Lower lobe of right lung (tissue), 2 donors: ENCODE data around the gene GNAT3. TPM values are rescaled to one million over a fixed set of nuclear protein-coding genes. Genes with fewer than 3 reads are reported as not detected.

Source experiments
- ATAC-seq, 2 donors: fragments of 200-7000 bp; cut with Tn5 transposase; one replicate each; pipeline ENCODE4 v1.9.1; 2020 to 2022; ENCODE audit warnings: mild to moderate bottlenecking in 2 of 2, moderate library complexity in 2 of 2
- DNase-seq: peaks from one replicate; pipeline ENCODE4 v3.0.0-alpha.2; 2020
- H3K27ac ChIP-seq: fragments of 200-600 bp; one replicate; pipeline ENCODE4 v1.8.0; 2022
- H3K27me3 ChIP-seq: fragments of 200-600 bp; one replicate; pipeline ENCODE4 v1.8.0; 2022; ENCODE audit warnings: low read depth
- H3K36me3 ChIP-seq: fragments of 200-600 bp; one replicate; pipeline ENCODE4 v1.8.0; 2022; ENCODE audit warnings: mild to moderate bottlenecking
- H3K4me1 ChIP-seq: fragments of 200-600 bp; one replicate; pipeline ENCODE4 v1.8.0; 2022
- H3K4me3 ChIP-seq: fragments of 200-600 bp; one replicate; pipeline ENCODE4 v1.8.0; 2022; ENCODE audit warnings: mild to moderate bottlenecking
- H3K9me3 ChIP-seq: fragments of 200-600 bp; one replicate; pipeline ENCODE4 v1.8.0; 2022
- intact Hi-C: fragments of 100-400 bp; cut with DNase I; formaldehyde crosslinking; loops from one replicate; pipeline ENCODE4 v1.11.0; 2022
- total RNA-seq: library from RNA; stranded (reverse); fragmentation: NEBNext Ultra II Directional; extraction: Animal tissue kit (Norgen Biotek cat#: 25700); gene quantifications from one replicate; pipeline ENCODE4 v1.2.1, GENCODE V29; 2021
- TF ChIP-seq, protein P1 (sequence below): fragments of 200-600 bp; IDR thresholded peaks from one replicate; pipeline ENCODE4 v1.8.0; 2022; ENCODE audit warnings: antibody characterized with exemption, mild to moderate bottlenecking
- donor health status: DM: no; HTN: yes; CAD: no; lungs with severe emphysema.

GNAT3 gene
- total RNA-seq, 1 donor from 2014 or later, result not detected

DNA sequence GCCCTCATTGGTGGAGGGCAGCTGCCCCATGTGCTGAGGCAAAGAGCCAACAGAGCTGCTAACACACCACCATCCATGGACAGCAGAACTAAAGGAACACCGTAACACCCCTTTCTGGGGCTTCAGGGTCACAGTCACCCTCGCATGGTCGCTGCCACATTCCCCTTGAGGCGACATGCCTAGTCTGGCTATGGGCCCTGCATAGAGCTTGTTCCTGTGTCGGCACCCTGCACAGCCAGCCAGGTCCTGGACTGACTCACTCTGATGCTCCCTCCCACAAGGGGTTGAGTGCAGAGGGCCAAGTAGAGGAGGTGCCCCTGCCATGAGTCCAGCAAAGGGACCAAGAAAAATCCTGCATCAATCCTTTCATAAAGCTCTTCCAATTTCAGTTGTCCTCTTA is 77.8 kb downstream of the GNAT3 start:
- H3K27me3 ChIP-seq, result no peaks in the 10 kb centered on the region
- TF ChIP-seq, protein P1, sequence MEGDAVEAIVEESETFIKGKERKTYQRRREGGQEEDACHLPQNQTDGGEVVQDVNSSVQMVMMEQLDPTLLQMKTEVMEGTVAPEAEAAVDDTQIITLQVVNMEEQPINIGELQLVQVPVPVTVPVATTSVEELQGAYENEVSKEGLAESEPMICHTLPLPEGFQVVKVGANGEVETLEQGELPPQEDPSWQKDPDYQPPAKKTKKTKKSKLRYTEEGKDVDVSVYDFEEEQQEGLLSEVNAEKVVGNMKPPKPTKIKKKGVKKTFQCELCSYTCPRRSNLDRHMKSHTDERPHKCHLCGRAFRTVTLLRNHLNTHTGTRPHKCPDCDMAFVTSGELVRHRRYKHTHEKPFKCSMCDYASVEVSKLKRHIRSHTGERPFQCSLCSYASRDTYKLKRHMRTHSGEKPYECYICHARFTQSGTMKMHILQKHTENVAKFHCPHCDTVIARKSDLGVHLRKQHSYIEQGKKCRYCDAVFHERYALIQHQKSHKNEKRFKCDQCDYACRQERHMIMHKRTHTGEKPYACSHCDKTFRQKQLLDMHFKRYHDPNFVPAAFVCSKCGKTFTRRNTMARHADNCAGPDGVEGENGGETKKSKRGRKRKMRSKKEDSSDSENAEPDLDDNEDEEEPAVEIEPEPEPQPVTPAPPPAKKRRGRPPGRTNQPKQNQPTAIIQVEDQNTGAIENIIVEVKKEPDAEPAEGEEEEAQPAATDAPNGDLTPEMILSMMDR, result no peak
- no peaks in the 10 kb centered on the region for H3K36me3 ChIP-seq
- ATAC-seq (no peak), DNase-seq (no peak)
- no peaks in the 10 kb centered on the region for H3K9me3 ChIP-seq
- no peaks in the 10 kb centered on the region for H3K4me1 ChIP-seq
- no peak overlapping the region for H3K27ac ChIP-seq
- H3K4me3 ChIP-seq, result no peak overlapping the region
- intact Hi-C loops, result no loop called here

DNA sequence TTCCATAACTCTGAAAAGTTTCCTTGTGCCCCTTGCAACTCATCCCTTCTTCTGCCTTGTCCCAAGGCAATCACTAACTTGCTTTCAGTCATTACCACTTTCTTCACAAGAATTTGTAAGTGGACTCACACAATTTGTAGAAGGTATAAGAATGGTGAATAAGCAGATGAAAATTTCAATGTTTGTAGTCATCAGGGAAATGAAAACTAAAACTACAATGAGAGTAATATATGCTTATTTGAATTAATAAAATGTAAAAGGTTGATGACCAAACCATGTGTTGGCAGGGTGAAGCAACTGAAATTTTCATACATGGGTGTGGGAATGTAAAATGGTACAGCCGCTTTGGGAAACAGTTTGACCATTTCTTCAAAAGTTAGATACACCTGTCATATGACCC is 79.7 kb downstream of the GNAT3 start:
- Histone ChIP-seq H3K27me3 (no peaks in the 10 kb centered on the region), H3K9me3 (no peaks in the 10 kb centered on the region), H3K27ac (no peak overlapping the region), H3K4me3 (no peak overlapping the region), H3K36me3 (no peaks in the 10 kb centered on the region), H3K4me1 (no peaks in the 10 kb centered on the region)
- ATAC-seq (no peak), DNase-seq (no peak)
- intact Hi-C loops, result no loop called here
- TF ChIP-seq, protein P1, result no peak

DNA sequence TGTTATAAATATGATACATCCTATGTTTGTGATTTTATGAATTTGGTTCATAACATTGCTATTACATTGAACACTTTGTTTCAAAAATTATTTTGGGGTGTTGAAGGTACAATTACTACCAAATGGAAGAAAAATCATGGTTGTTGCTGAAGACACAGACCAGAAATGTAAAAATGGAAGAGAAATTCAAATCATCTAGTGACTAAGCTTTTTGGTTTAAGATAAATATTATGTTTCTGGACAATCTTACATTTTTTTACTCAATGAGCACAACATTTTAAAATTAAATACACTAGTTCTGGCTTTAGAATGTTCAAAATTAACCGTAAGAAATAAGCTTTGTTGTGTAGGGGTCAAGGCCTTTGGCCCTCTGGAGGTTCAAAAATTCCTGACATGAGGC is 82.7 kb downstream of the GNAT3 start:
- TF ChIP-seq, protein P1, result no peak
- intact Hi-C loops, result loop anchor here (5.0 kb wide), 1 partner anchor 228 kb away; no protein-coding TSS in a partner anchor

DNA sequence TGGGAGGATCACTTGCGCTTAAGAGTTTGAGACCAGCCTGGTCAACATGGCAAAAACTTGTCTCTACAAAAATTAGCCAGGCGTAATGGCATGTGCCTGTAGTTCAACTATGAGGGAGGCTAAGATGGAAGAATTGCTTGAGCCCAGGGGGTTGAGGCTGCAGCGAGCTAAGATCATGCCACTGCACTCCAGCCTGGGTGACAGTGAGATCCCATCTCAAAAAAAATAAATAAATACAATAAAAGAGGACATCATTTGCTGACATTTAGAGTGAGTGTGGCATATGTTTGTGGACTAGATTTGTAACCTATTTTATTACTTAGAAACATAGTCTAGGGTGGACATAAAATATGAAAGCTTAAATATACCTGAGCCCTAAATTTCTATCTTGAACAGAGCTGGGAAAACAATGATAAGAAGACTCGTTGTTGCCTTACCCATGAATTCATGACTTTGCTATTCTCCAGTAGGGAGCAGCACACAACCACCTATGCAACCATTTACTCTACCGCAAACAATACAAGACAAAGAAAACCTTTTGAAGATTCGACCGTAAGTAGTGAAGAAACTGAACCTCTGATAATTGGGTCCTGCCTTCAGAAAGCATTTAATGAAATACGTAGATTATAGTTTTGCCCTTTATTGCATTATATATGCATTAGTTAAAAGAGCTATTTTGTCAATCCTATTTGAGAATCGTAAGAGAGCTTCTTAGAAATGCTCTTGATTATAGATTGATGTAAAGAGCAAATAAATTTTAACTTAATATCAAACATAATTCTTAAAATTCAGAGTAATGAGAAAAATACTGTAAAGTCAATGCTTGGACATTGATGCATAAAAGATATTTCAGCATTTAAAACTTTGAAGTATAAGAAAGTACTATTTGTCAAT is 83.5 kb downstream of the GNAT3 start:
- ATAC-seq, result peak; percentile 70 to 91
- TF ChIP-seq, protein P1, result peak; percentile 70
- Histone ChIP-seq H3K4me1 (no peaks in the 10 kb centered on the region), H3K36me3 (no peaks in the 10 kb centered on the region), H3K27ac (no peak overlapping the region), H3K4me3 (no peak overlapping the region), H3K9me3 (no peaks in the 10 kb centered on the region), H3K27me3 (no peaks in the 10 kb centered on the region)
- no peak for DNase-seq
- intact Hi-C loops, result loop anchor here (5.0 kb wide), 1 partner anchor 229 kb away; no protein-coding TSS in a partner anchor

More for the DNA sequence above, 82.7 kb downstream of the GNAT3 start:
- DNase-seq (no peak), ATAC-seq (no peak)
- no peaks in the 10 kb centered on the region for H3K36me3 ChIP-seq
- no peaks in the 10 kb centered on the region for H3K27me3 ChIP-seq
- H3K9me3 ChIP-seq, result no peaks in the 10 kb centered on the region
- no peak overlapping the region for H3K4me3 ChIP-seq
- no peak overlapping the region for H3K27ac ChIP-seq
- no peaks in the 10 kb centered on the region for H3K4me1 ChIP-seq

DNA sequence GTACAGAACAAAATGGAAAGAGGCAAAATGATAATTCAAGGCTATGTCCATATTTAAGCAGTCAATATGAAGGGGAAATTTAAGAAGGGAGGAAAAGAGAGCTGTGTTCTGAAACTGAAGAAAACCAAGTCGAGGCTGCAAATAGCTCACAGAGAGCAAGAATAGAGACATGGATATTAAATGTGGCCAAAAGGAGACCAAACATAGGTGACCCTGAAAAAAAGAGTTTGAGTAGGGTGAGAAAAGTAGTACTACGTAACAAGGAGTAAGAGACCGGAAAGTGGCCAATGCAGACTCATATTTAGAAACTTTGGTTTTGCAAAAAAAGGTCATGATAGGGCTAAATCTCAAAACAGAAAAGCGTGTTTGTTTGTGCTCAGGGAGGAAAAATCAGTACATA is 84.6 kb downstream of the GNAT3 start:
- Histone ChIP-seq H3K4me3 (no peak overlapping the region), H3K27ac (no peak overlapping the region), H3K9me3 (no peaks in the 10 kb centered on the region), H3K36me3 (no peaks in the 10 kb centered on the region), H3K27me3 (no peaks in the 10 kb centered on the region), H3K4me1 (no peaks in the 10 kb centered on the region)
- no peak for ATAC-seq
- intact Hi-C loops, result loop anchor here (5.0 kb wide), 1 partner anchor 230 kb away; no protein-coding TSS in a partner anchor
- DNase-seq, result no peak
- TF ChIP-seq, protein P1, result no peak
